A549 (cell line): ENCODE results near the gene TENT5C.

Experiments used
- BHLHE40 ChIP-seq: IDR thresholded peaks from 2 replicates; pipeline ENCODE4 v1.6.1; 2012; ENCODE audit warnings: low read depth, low read length, inconsistent platforms
- EHMT2 ChIP-seq: fragments of 200-600 bp; sonication (generic); IDR thresholded peaks from 2 replicates; pipeline ENCODE4 v1.6.1; 2016; ENCODE audit warnings: antibody characterized with exemption, low read depth, mild to moderate bottlenecking, moderate library complexity
- EP300 ChIP-seq, 2 experiments: fragments of >200 bp; sonication (Bioruptor Twin); formaldehyde crosslinking; IDR thresholded peaks; 2 replicates in 1 of 2; 3 replicates in 1 of 2; pipeline ENCODE4 v1.6.1; 2016 to 2017
- HDAC2 ChIP-seq: fragments of 200-600 bp; sonication (generic); IDR thresholded peaks from 2 replicates; pipeline ENCODE4 v1.6.1; 2016
- KDM1A ChIP-seq: fragments of 200-600 bp; sonication (generic); IDR thresholded peaks from 2 replicates; pipeline ENCODE4 v1.6.1; 2016; ENCODE audit warnings: low read depth, mild to moderate bottlenecking
- MAFK ChIP-seq: fragments of 450-650 bp; IDR thresholded peaks from 2 replicates; pipeline ENCODE4 v1.6.1; 2014; ENCODE audit not compliant: partially characterized antibody
- POLR2A ChIP-seq: IDR thresholded peaks from 2 replicates; pipeline ENCODE4 v1.6.1; 2012; ENCODE audit warnings: mild to moderate bottlenecking, low read length
- RAD21 ChIP-seq, 2 experiments: fragments of >200 bp in 1 of 2; sonication (Bioruptor Twin) in 1 of 2; formaldehyde crosslinking in 1 of 2; IDR thresholded peaks in 1 of 2; conservative IDR thresholded peaks in 1 of 2; 2 replicates in 1 of 2; 3 replicates in 1 of 2; pipeline ENCODE4 v1.6.1; 2012 to 2018; ENCODE audit warnings: inconsistent platforms in 1 of 2
- RCOR1 ChIP-seq: fragments of 150-350 bp; IDR thresholded peaks from 2 replicates; pipeline ENCODE4 v1.6.1; 2014; ENCODE audit warnings: antibody characterized with exemption, low read length, low read depth
- RFX5 ChIP-seq: fragments of 450-650 bp; IDR thresholded peaks from 2 replicates; pipeline ENCODE4 v1.7.1; 2014; ENCODE audit warnings: antibody characterized with exemption, mild to moderate bottlenecking, moderate library complexity
- TF ChIP-seq, protein P1 (sequence below): fragments of >200 bp; sonication (Bioruptor Twin); formaldehyde crosslinking; IDR thresholded peaks from 3 replicates; pipeline ENCODE4 v1.5.1; 2016
- TF ChIP-seq, protein P2 (sequence below): IDR thresholded peaks from 2 replicates; pipeline ENCODE4 v1.6.1; 2012
- TF ChIP-seq, protein P3 (sequence below): IDR thresholded peaks from 2 replicates; pipeline ENCODE4 v1.6.1; 2012; ENCODE audit warnings: low read depth, borderline replicate concordance

DNA sequence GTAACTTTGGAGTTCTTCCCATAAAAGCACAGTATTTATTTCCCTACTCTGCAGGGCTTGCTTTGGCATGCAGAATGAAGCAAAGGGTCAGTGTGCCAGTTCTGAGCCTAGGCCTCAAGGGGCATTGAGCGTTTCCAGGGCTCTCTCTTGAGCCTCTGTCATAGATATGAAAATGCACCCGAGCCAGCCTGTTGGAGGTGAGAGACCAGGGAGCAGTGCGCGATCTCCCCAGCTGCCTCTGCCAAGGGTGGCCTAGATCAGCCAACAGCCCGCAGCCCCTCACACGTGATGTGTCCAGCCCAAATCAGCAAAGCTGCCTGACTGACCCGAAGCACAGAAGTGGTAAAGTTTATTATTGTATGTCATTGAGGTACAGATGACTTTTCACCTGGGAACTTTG, 63.7 kb downstream of the TENT5C start:
- TF ChIP-seq EHMT2 (no peak), RAD21 (conservative IDR thresholded peaks at IDR 0.05 in 1 of 2, IDR thresholded peaks at IDR 0.05 in 1 of 2) (no peak), RCOR1 (no peak), EP300 (IDR thresholded peaks at IDR 0.05) (no peak), HDAC2 (no peak), KDM1A (no peak), MAFK (no peak), BHLHE40 (no peak), RFX5 (no peak), POLR2A (no peak)
- TF ChIP-seq, protein P1, sequence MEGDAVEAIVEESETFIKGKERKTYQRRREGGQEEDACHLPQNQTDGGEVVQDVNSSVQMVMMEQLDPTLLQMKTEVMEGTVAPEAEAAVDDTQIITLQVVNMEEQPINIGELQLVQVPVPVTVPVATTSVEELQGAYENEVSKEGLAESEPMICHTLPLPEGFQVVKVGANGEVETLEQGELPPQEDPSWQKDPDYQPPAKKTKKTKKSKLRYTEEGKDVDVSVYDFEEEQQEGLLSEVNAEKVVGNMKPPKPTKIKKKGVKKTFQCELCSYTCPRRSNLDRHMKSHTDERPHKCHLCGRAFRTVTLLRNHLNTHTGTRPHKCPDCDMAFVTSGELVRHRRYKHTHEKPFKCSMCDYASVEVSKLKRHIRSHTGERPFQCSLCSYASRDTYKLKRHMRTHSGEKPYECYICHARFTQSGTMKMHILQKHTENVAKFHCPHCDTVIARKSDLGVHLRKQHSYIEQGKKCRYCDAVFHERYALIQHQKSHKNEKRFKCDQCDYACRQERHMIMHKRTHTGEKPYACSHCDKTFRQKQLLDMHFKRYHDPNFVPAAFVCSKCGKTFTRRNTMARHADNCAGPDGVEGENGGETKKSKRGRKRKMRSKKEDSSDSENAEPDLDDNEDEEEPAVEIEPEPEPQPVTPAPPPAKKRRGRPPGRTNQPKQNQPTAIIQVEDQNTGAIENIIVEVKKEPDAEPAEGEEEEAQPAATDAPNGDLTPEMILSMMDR, result no peak
- TF ChIP-seq, protein P2, sequence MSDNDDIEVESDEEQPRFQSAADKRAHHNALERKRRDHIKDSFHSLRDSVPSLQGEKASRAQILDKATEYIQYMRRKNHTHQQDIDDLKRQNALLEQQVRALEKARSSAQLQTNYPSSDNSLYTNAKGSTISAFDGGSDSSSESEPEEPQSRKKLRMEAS, result no peak
- TF ChIP-seq, protein P3, sequence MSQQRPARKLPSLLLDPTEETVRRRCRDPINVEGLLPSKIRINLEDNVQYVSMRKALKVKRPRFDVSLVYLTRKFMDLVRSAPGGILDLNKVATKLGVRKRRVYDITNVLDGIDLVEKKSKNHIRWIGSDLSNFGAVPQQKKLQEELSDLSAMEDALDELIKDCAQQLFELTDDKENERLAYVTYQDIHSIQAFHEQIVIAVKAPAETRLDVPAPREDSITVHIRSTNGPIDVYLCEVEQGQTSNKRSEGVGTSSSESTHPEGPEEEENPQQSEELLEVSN, result no peak
